Myocyte (in vitro differentiated cells): Measurements from ENCODE around the gene TBC1D22B. TPM values are rescaled to one million over a fixed set of nuclear protein-coding genes. Genes with fewer than 3 reads are reported as not detected.

Source experiments
- DNase-seq: peaks from one replicate; pipeline ENCODE4 v3.0.0-alpha.2; 2012; ENCODE audit warnings: low read depth
- total RNA-seq: library from RNA; depleted of rRNA; stranded (reverse); fragments of >200 nt; gene quantifications from 2 replicates; pipeline ENCODE4 v1.2.3, GENCODE V29; 2014

Gene TBC1D22B
- total RNA-seq, 1 donor from 2014 or later = 8.4 TPM

- DNase-seq = peak; percentile 78
Observed at GRCh38 chr6:37239950-37240713, 17.4 kb upstream of the TBC1D22B start.

- DNase-seq = no peak
Observed at GRCh38 chr6:37241131-37241530, 16.4 kb upstream of the TBC1D22B start.

GRCh38 chr6:37241775-37242428 is 15.7 kb upstream of the TBC1D22B start:
- DNase-seq = no peak

- DNase-seq = peak; percentile 95
Observed at GRCh38 chr6:37242429-37243052, 15.0 kb upstream of the TBC1D22B start.

GRCh38 chr6:37243131-37243815 is 14.3 kb upstream of the TBC1D22B start:
- no peak for DNase-seq

- no peak for DNase-seq
Observed at GRCh38 chr6:37243816-37244370, 13.7 kb upstream of the TBC1D22B start.

- peak; percentile 99 for DNase-seq
Observed at GRCh38 chr6:37244430-37245310, 12.9 kb upstream of the TBC1D22B start.

- DNase-seq = no peak
Observed at GRCh38 chr6:37251211-37251780, 6.3 kb upstream of the TBC1D22B start.

- DNase-seq = no peak
Observed at GRCh38 chr6:37253486-37254007, 4.0 kb upstream of the TBC1D22B start.

GRCh38 chr6:37254881-37255280 is 2.7 kb upstream of the TBC1D22B start:
- no peak for DNase-seq

GRCh38 chr6:37256692-37257319 is 766 bp upstream of the TBC1D22B start:
- no peak for DNase-seq

GRCh38 chr6:37257320-37257633 is 295 bp upstream of the TBC1D22B start:
- no peak for DNase-seq

- DNase-seq = no peak
Observed at GRCh38 chr6:37258405-37259105, 983 bp downstream of the TBC1D22B start.

GRCh38 chr6:37259191-37259590 is 1.6 kb downstream of the TBC1D22B start:
- DNase-seq = no peak

GRCh38 chr6:37260040-37260439 is 2.5 kb downstream of the TBC1D22B start:
- no peak for DNase-seq

- no peak for DNase-seq
Observed at GRCh38 chr6:37260444-37260843, 2.9 kb downstream of the TBC1D22B start.

GRCh38 chr6:37261198-37261597 is 3.6 kb downstream of the TBC1D22B start:
- no peak for DNase-seq

GRCh38 chr6:37262446-37263026 is 5.0 kb downstream of the TBC1D22B start:
- no peak for DNase-seq

- no peak for DNase-seq
Observed at GRCh38 chr6:37265001-37265400, 7.4 kb downstream of the TBC1D22B start.
